IMR-90 (cell line): ENCODE data around the gene TRAPPC12. TPM values are rescaled to one million over a fixed set of nuclear protein-coding genes. Genes with fewer than 3 reads are reported as not detected.

ENCODE experiments used
- ATAC-seq: fragments of 200-7000 bp; cut with Tn5 transposase; 2 replicates; pipeline ENCODE4 v1.9.1; 2020; ENCODE audit warnings: low read depth, mild to moderate bottlenecking, moderate library complexity
- BruUV-seq: library from RNA; stranded (reverse); fragments of 400-500 nt; replicated peaks from 2 replicates; lab custom pipeline; 2021; lab: Mats Ljungman, UMichigan
- CTCF ChIA-PET: fragments of 300-600 bp; formaldehyde crosslinking; extraction: SDS; loops from one replicate; lab custom pipeline; 2021; ENCODE audit warnings: antibody characterized with exemption; lab: Yijun Ruan, JAX
- POLR2A ChIA-PET: fragments of 300-600 bp; sonication (Branson Sonifier 250); formaldehyde crosslinking; loops from one replicate; lab custom pipeline; 2022; ENCODE audit warnings: antibody characterized with exemption; ENCODE audit not compliant: unreplicated experiment; lab: Charles Lee
- DNase-seq: peaks from one replicate; pipeline ENCODE4 v3.0.0; 2013
- H2AFZ ChIP-seq: replicated peaks from 2 replicates; pipeline ENCODE3; 2013; ENCODE audit warnings: low read length, mild to moderate bottlenecking; ENCODE audit not compliant: poor library complexity
- H2AK5ac ChIP-seq: 2 replicates; pipeline ENCODE4 v1.6.1; 2013; ENCODE audit warnings: low read depth, low read length, inconsistent platforms
- H2AK9ac ChIP-seq: replicated peaks from 2 replicates; pipeline ENCODE3; 2013; ENCODE audit warnings: mild to moderate bottlenecking, low read depth, low read length, moderate library complexity; ENCODE audit not compliant: poor library complexity
- H2BK120ac ChIP-seq: 2 replicates; pipeline ENCODE4 v1.6.1; 2013; ENCODE audit warnings: low read depth, low read length, inconsistent platforms
- H2BK15ac ChIP-seq: 3 replicates; pipeline ENCODE4 v1.6.1; 2013; ENCODE audit warnings: low read depth, low read length, inconsistent platforms
- H2BK20ac ChIP-seq: 2 replicates; pipeline ENCODE4 v1.6.1; 2013; ENCODE audit warnings: low read depth, mild to moderate bottlenecking, inconsistent platforms, low read length, moderate library complexity
- H2BK5ac ChIP-seq: 2 replicates; pipeline ENCODE4 v1.6.1; 2013; ENCODE audit warnings: mild to moderate bottlenecking, low read depth, low read length, inconsistent platforms; ENCODE audit not compliant: poor library complexity, severe bottlenecking
- H3K14ac ChIP-seq: replicated peaks from 2 replicates; pipeline ENCODE4 v1.6.1; 2013; ENCODE audit warnings: low read depth, low read length, inconsistent platforms
- H3K18ac ChIP-seq: 2 replicates; pipeline ENCODE4 v1.6.1; 2013; ENCODE audit warnings: low read depth, low read length, control low read depth
- H3K23ac ChIP-seq: 2 replicates; pipeline ENCODE4 v1.6.1; 2013; ENCODE audit warnings: low read depth, low read length, inconsistent platforms
- H3K27ac ChIP-seq: 2 replicates; pipeline ENCODE4 v1.5.1; 2013; ENCODE audit warnings: mild to moderate bottlenecking, control low read depth, low read length; ENCODE audit not compliant: insufficient read depth
- H3K27me3 ChIP-seq: 2 replicates; pipeline ENCODE4 v1.6.1; 2013; ENCODE audit warnings: low read length; ENCODE audit not compliant: control insufficient read depth, insufficient read depth
- H3K36me3 ChIP-seq: 2 replicates; pipeline ENCODE4 v1.6.1; 2013; ENCODE audit warnings: low read length, mixed read lengths; ENCODE audit not compliant: control insufficient read depth, insufficient read depth
- H3K4ac ChIP-seq: 2 replicates; pipeline ENCODE4 v1.6.1; 2013; ENCODE audit warnings: low read depth, low read length, inconsistent platforms
- H3K4me1 ChIP-seq: 2 replicates; pipeline ENCODE4 v1.6.1; 2013; ENCODE audit warnings: low read length, mixed read lengths; ENCODE audit not compliant: control insufficient read depth, insufficient read depth
- H3K4me2 ChIP-seq: 2 replicates; pipeline ENCODE4 v1.6.1; 2013; ENCODE audit warnings: low read depth, mild to moderate bottlenecking, control low read depth, low read length, moderate library complexity
- H3K4me3 ChIP-seq: 2 replicates; pipeline ENCODE4 v1.5.1; 2013; ENCODE audit warnings: low read depth, mild to moderate bottlenecking, control low read depth, low read length, moderate library complexity; ENCODE audit not compliant: insufficient read depth
- H3K56ac ChIP-seq: 2 replicates; pipeline ENCODE4 v1.6.1; 2013; ENCODE audit warnings: low read length, inconsistent platforms; ENCODE audit not compliant: insufficient read depth; ENCODE audit errors: extremely low read depth
- H3K79me1 ChIP-seq, 2 experiments: 2 replicates each; pipeline ENCODE4 v1.6.1; 2013; ENCODE audit warnings: low read length in 2 of 2, inconsistent platforms in 1 of 2, low read depth in 1 of 2
- H3K9ac ChIP-seq: 2 replicates; pipeline ENCODE4 v1.6.1; 2013; ENCODE audit warnings: low read depth, low read length, control low read depth
- H3K9me1 ChIP-seq: 2 replicates; pipeline ENCODE4 v1.6.1; 2013; ENCODE audit warnings: low read length, inconsistent platforms; ENCODE audit not compliant: insufficient read depth
- H3K9me3 ChIP-seq: 2 replicates; pipeline ENCODE4 v1.6.1; 2013; ENCODE audit warnings: low read length; ENCODE audit not compliant: control insufficient read depth, insufficient read depth
- H4K20me1 ChIP-seq: 2 replicates; pipeline ENCODE4 v1.6.1; 2013; ENCODE audit warnings: low read length, inconsistent platforms; ENCODE audit not compliant: insufficient read depth
- H4K5ac ChIP-seq: 2 replicates; pipeline ENCODE4 v1.6.1; 2013; ENCODE audit warnings: mild to moderate bottlenecking, low read depth, low read length, control low read depth
- H4K8ac ChIP-seq, 2 experiments: 2 replicates each; pipeline ENCODE4 v1.6.1; 2013; ENCODE audit warnings: low read depth in 2 of 2, low read length in 2 of 2, control low read depth in 1 of 2, inconsistent platforms in 1 of 2
- H4K91ac ChIP-seq: 2 replicates; pipeline ENCODE4 v1.6.1; 2013; ENCODE audit warnings: low read depth, low read length, inconsistent platforms; ENCODE audit not compliant: insufficient read depth
- ELK1 ChIP-seq: fragments of 150-350 bp; IDR thresholded peaks from 2 replicates; pipeline ENCODE4 v1.6.1; 2016; ENCODE audit warnings: low read depth, mild to moderate bottlenecking, low read length, moderate library complexity, borderline replicate concordance
- MXI1 ChIP-seq: IDR thresholded peaks from 2 replicates; pipeline ENCODE4 v1.6.1; 2012; ENCODE audit warnings: low read depth, mild to moderate bottlenecking, low read length, moderate library complexity, borderline replicate concordance
- SMC3 ChIP-seq: fragments of 150-350 bp; IDR thresholded peaks from 2 replicates; pipeline ENCODE4 v1.6.1; 2016; ENCODE audit warnings: low read depth, mild to moderate bottlenecking, antibody characterized with exemption, low read length, moderate library complexity
- WGBS, 2 experiments: methylation state at CpG; one replicate each; pipeline versions ENCODE4 v1.1.5 to v1.1.7; 2013; ENCODE audit warnings: missing lambda C conversion rate in 2 of 2; ENCODE audit not compliant: insufficient read length in 1 of 2; ENCODE audit errors: extremely low coverage in 2 of 2; 5-methylcytosine and 5-hydroxymethylcytosine counted together
- dilution Hi-C: fragments of 300-500 bp; cut with HindIII; formaldehyde crosslinking; loops from one replicate; pipeline ENCODE4 v1.14.3; 2018; ENCODE audit warnings: low sequenced_read_pairs; ENCODE audit not compliant: unreplicated experiment
- in situ Hi-C: fragments of 300-500 bp; cut with MboI; formaldehyde crosslinking; loops from 3 replicates; pipeline ENCODE4 v1.14.3; 2019; ENCODE audit warnings: low sequenced_read_pairs, inconsistent platforms, mixed read lengths
- intact Hi-C: fragments of 100-400 bp; cut with micrococcal nuclease; formaldehyde crosslinking; loops from 2 replicates; pipeline ENCODE4 v1.10.0; 2022
- polyA plus RNA-seq, 3 experiments: library from polyadenylated mRNA; depleted of rRNA; stranded (reverse); fragments of >200 nt; gene quantifications; 2 replicates each; pipeline ENCODE4 v1.2.3, GENCODE V29; 2012; ENCODE audit warnings: low replicate concordance in 1 of 3
- total RNA-seq: library from RNA; depleted of rRNA; stranded (reverse); fragments of >200 nt; gene quantifications from 2 replicates; pipeline ENCODE4 v1.2.3, GENCODE V29; 2012

TRAPPC12 gene
- total and polyA plus RNA-seq, 2 of the 4 experiments (the other 2 are of a cell fraction), result 25.8 to 69.9 TPM

- H3K18ac ChIP-seq, result no peak overlapping the region
- H3K36me3 ChIP-seq, result peaks cover 32% of the 10 kb centered on the region
- H2BK20ac ChIP-seq, result no peak overlapping the region
- H3K4me2 ChIP-seq, result no peak overlapping the region
- no peak overlapping the region for H3K9ac ChIP-seq
- no peak overlapping the region for H2AK5ac ChIP-seq
- in situ Hi-C loops (no loop called here), intact Hi-C loops (no loop called here), dilution Hi-C loops (no loop called here)
- H3K27me3 ChIP-seq, result no peaks in the 10 kb centered on the region
- no peak overlapping the region for H3K27ac ChIP-seq
- 97% methylated on average over 8 of the region's 20 CpGs; no CpG with 5 or more reads in 1 of the 2 experiments for WGBS, 2 experiments
- no peak overlapping the region for H4K8ac ChIP-seq
- ATAC-seq, result no peak
- no peak overlapping the region for H3K4me3 ChIP-seq
- ChIA-PET POLR2A (no interaction called here), CTCF (interaction anchor here (0.6 kb wide), 1 partner anchor 173 kb away, joined by 3 read pairs; no protein-coding TSS in a partner anchor)
- no peak overlapping the region for H2AFZ ChIP-seq
- peak overlapping the region; percentile 42 for H2AK9ac ChIP-seq
- H3K56ac ChIP-seq, result no peak overlapping the region
- no peak overlapping the region for H3K14ac ChIP-seq
- H4K91ac ChIP-seq, result no peak overlapping the region
- H3K9me1 ChIP-seq, result no peaks in the 10 kb centered on the region
- no TSS peak for BruUV-seq
- no peak overlapping the region for H4K5ac ChIP-seq
- peaks cover 4% of the 10 kb centered on the region; the same call in 1 of the 2 replicates for H3K4me1 ChIP-seq
- no peaks in the 10 kb centered on the region for H4K20me1 ChIP-seq
- no peak overlapping the region for H2BK120ac ChIP-seq
- no peak overlapping the region for H2BK15ac ChIP-seq
- H3K23ac ChIP-seq, result no peak overlapping the region
- peaks cover 13 to 15% of the 10 kb centered on the region in 2 experiments; a peak in 3 of 4 replicates for H3K79me1 ChIP-seq
- TF ChIP-seq SMC3, result no peak
- no peak for TF ChIP-seq ELK1
- no peak for TF ChIP-seq MXI1
- H3K9me3 ChIP-seq, result no peaks in the 10 kb centered on the region
- no peak overlapping the region for H3K4ac ChIP-seq
- no peak for DNase-seq
- H2BK5ac ChIP-seq, result no peak overlapping the region
These were observed 51.4 kb downstream of the TRAPPC12 start for GRCh38 chr2:3430740-3431490.
